Heart right ventricle (tissue), 16 donors: ENCODE data around the gene TCP1. TPM values are rescaled to one million over a fixed set of nuclear protein-coding genes. Genes with fewer than 3 reads are reported as not detected.
A peak's percentile ranks its signal among the peaks of the same experiment; 100 is the strongest.

Source experiments
- ATAC-seq, 8 donors: fragments of 200-7000 bp; cut with Tn5 transposase; one replicate each; pipeline ENCODE4 v1.9.1; 2020; ENCODE audit warnings: mild to moderate bottlenecking in 8 of 8, moderate library complexity in 8 of 8, moderate number of reproducible peaks in 1 of 8
- DNase-seq, 2 donors: peaks; one replicate each; pipeline ENCODE4 v3.0.0-alpha.2; 2020
- H3K27ac ChIP-seq, 10 donors: fragments of 200-600 bp; sonication (generic) in 2 of 10; one replicate each; pipeline versions ENCODE4 v1.5.0 to v1.8.0; 2020 to 2022; ENCODE audit warnings: mild to moderate bottlenecking in 3 of 10
- H3K27me3 ChIP-seq, 7 donors: fragments of 200-600 bp; one replicate each; pipeline ENCODE4 v1.8.0; 2021 to 2022; ENCODE audit warnings: mild to moderate bottlenecking in 2 of 7
- H3K36me3 ChIP-seq, 9 donors: fragments of 200-600 bp; sonication (generic) in 1 of 9; one replicate each; pipeline versions ENCODE4 v1.5.0 to v1.8.0; 2020 to 2022; ENCODE audit warnings: mild to moderate bottlenecking in 2 of 9
- H3K4me1 ChIP-seq, 9 donors: fragments of 200-600 bp; sonication (generic) in 1 of 9; one replicate each; pipeline versions ENCODE4 v1.5.0 to v1.8.0; 2020 to 2022; ENCODE audit warnings: mild to moderate bottlenecking in 4 of 9
- H3K4me3 ChIP-seq, 10 donors: fragments of 200-600 bp; sonication (generic) in 2 of 10; one replicate each; pipeline versions ENCODE4 v1.5.0 to v1.8.0; 2020 to 2022; ENCODE audit warnings: mild to moderate bottlenecking in 7 of 10, moderate library complexity in 2 of 10
- H3K9me3 ChIP-seq, 11 donors: fragments of 200-600 bp in 10 of 11; sonication (generic) in 2 of 11; one replicate each; pipeline versions ENCODE4 v1.5.0 to v1.8.0; 2013 to 2022; ENCODE audit warnings: mild to moderate bottlenecking in 2 of 11, control low read depth in 1 of 11, moderate library complexity in 1 of 11
- CTCF ChIP-seq, 9 donors: fragments of 200-600 bp; sonication (generic) in 2 of 9; IDR thresholded peaks; one replicate each; pipeline versions ENCODE4 v1.5.0 to v1.8.0; 2021 to 2022; ENCODE audit warnings: antibody characterized with exemption in 9 of 9, mild to moderate bottlenecking in 5 of 9, moderate library complexity in 1 of 9
- WGBS, 2 donors: extraction: QIAGEN DNeasy Blood & Tissue Kit; methylation state at CpG; one replicate each; pipeline ENCODE4 v1.1.7; 2013; ENCODE audit warnings: inconsistent platforms in 1 of 2; 5-methylcytosine and 5-hydroxymethylcytosine counted together
- intact Hi-C, 10 donors: fragments of 100-400 bp; cut with DNase I; formaldehyde crosslinking; loops; one replicate each; pipeline versions ENCODE4 v1.11.1 to v1.14.2; 2022
- long read RNA-seq, 3 donors: library from polyadenylated mRNA; unstranded; transcript quantifications; one replicate each; pipeline ENCODE4 v2.0.0, GENCODE V29; 2020 to 2021
- polyA plus RNA-seq, 2 donors: library from polyadenylated mRNA; stranded (reverse); fragments of 200-250 nt; gene quantifications; one replicate each; pipeline ENCODE4 v1.2.3, GENCODE V29; 2013
- total RNA-seq, 10 donors: library from RNA; stranded (reverse); fragmentation: NEBNext Ultra II Directional in 3 of 10; extraction: Animal tissue kit (Norgen Biotek cat#: 25700) in 3 of 10; gene quantifications; one replicate each; pipeline versions ENCODE4 v1.2.1 to v1.2.4, GENCODE V29; 2021 to 2023
- donor health status: Arrhythmogenic right ventricular cardiomyopathy.
- donor health status: ischemic (EF 13 %, LVEDD 7.1; RV severe dilation, severe dysfunction).
- donor health status: healthy with polysubstance abuse.
- donor health status: DM: no; HTN: yes; CAD: no.
- donor health status: DM: no; HTN: no; CAD: no.
- donor health status: ischemic (EF 25% LVEDD 6.9; RV normal size, moderate dysfunction).
- donor health status: ischemic (EF 25% LVEDD 5.7; RV mildly dilated, moderate dysfunction).
- donor health status: healthy.
- donor health status: DM: yes; HTN: yes; CAD: no.
- donor health status: Ischemic cardiomyopathy.
- donor health status: ischemic (EF 35%, LVEDD 5.7; RV mildly dilated, moderate dysfunction).
- donor health status: nonischemic (EF 11% LVEDD 7.7; RV severe dilation, severe dysfunction).
- donor health status: DM: yes; HTN: yes; CAD: no.
- donor health status: PGD.
- donor health status: ischemic (EF 29% LVEDD 5.4; RV normal size, mild dysfunction).
- donor health status: nonischemic (EF 23%, LVEDD 6.1; RV moderate dilation, normal function).

Gene TCP1
- total RNA-seq (100 to 1,000 TPM; 124 to 176 (median 139) TPM), polyA plus RNA-seq (100 to 1,000 TPM in 1 of 2 donors, 10 to 100 TPM in 1; 71.7 to 156 TPM)
- long read RNA-seq, donor 1, transcript TCP1-201 (12 exons, 2,499 nt): major isoform, 237 of 249 reads
- long read RNA-seq, donor 1, partial matches to known transcripts: 9 of 249 reads
- long read RNA-seq, donor 1, other reads (novel, unspliced or antisense): 1 of 249 reads
- long read RNA-seq, donor 2, transcript TCP1-201 (12 exons, 2,499 nt): major isoform, 235 of 265 reads
- long read RNA-seq, donor 2, partial matches to known transcripts: 16 of 265 reads
- long read RNA-seq, donor 2, other reads (novel, unspliced or antisense): 11 of 265 reads
- long read RNA-seq, donor 3, transcript TCP1-201 (12 exons, 2,499 nt): major isoform, 593 of 651 reads
- long read RNA-seq, donor 3, transcript TCP1-202 (11 exons, 1,878 nt): minor isoform, 11 of 651 reads
- long read RNA-seq, donor 3, partial matches to known transcripts: 18 of 651 reads
- long read RNA-seq, donor 3, other reads (novel, unspliced or antisense): 29 of 651 reads

GRCh38 chr6:159789377-159790148, at the start of gene TCP1:
Gene TCP1, minus strand, starts transcription at chr6:159789602. Its CDS starts 134 bp downstream, at chr6:159789468.
- H3K27ac ChIP-seq: peak within 1 kb of the TSS; percentile 81 to 99 (median 94)
- H3K27me3 ChIP-seq: no peaks in the 10 kb centered on the region
- peak; percentile 99 to 100 for DNase-seq
- peak within 1 kb of the TSS; percentile 92 to 99 (median 98) for H3K4me3 ChIP-seq
- peaks cover 12 to 63% (median 45%) of the 10 kb centered on the region in 9 donors for H3K4me1 ChIP-seq
- H3K36me3 ChIP-seq: peaks cover 0 to 68% (median 18%) of the 10 kb centered on the region in 9 donors
- WGBS, 2 donors: 0% methylated on average over 64 of the region's 64 CpGs
- no peak for TF ChIP-seq CTCF (IDR thresholded peaks at IDR 0.05)
- H3K9me3 ChIP-seq: no peaks in the 10 kb centered on the region
- intact Hi-C loops: loop anchor here in 9 of 10 donors (2.0 to 10.0 kb wide), 11 partner anchors 27 to 245 kb away; partner anchors contain the start of genes SOD2 (in 6 of the 9), WTAP (in 4 of the 9) and ACAT2 (in 2 of the 9)
- peak; percentile 91 to 97 (median 94) for ATAC-seq

DNA sequence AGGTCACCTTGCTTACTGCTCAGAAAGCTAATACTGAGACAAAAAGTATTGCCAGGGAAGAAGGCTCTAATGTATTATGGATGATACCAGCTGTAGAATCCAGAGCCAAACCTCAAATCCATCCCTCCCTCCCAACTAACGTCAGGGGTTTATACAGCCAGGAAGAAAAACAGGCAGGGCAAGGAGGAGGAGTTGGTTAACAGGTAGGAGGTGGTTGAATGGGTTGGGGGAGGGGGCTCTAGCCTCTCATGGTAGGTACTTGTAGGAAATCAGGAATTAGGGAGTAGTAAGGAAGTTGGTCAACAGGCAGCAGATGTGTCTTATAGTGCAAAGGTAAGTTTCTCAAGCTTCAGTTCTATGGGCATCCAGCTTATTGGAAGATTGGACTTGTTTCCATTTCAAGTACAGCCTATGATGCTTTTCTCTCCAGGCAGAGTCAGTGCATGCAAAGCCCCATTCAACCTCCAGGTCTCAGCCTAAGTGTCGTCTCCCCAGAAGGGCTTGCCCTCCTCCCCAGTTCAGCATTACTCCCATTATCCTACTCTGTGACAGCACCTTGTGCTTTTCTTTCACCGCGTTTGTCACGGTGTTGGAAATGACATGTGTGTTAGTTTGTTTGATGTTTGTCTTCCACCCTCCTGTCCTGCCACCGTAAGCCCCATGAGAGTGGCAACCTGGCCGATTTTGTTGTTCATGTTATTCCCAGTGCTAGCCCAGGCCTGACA, 48.8 kb upstream of the TCP1 start:
- intact Hi-C loops: no loop called here
- Histone ChIP-seq H3K36me3 (no peaks in the 10 kb centered on the region), H3K4me3 (no peak overlapping the region), H3K27me3 (no peaks in the 10 kb centered on the region), H3K4me1 (peaks cover 0 to 36% (median 12%) of the 10 kb centered on the region in 9 donors), H3K27ac (no peak overlapping the region), H3K9me3 (no peaks in the 10 kb centered on the region)
- ATAC-seq: no peak
- no peak for DNase-seq
- no peak for TF ChIP-seq CTCF (IDR thresholded peaks at IDR 0.05)
- WGBS, 2 donors: 74 to 82% methylated on average over 7 of the region's 7 CpGs

DNA sequence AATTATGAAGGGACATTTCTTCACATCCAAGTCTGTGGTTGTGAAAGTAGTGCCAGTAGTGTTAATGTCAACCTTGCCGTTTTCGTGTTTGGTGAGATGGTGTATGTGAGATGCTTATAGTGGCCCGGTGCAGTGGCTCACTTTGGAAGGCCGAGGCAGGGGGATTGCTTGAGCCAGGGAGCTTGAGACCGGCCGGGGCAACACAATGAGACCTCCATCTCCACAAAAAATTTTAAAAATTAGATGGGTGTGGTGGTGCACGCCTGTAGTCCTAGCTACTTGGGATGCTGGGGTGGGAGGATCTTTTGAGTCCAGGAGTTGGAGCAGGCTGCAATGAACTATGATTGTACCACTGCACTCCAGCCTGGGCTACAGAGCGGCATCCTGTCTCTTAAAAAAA, 48.1 kb upstream of the TCP1 start:
- DNase-seq (no peak), ATAC-seq (no peak)
- Histone ChIP-seq H3K27me3 (no peaks in the 10 kb centered on the region), H3K27ac (peak overlapping the region in 4 of 10 donors; percentile 47 to 80 (median 60)), H3K4me3 (no peak overlapping the region), H3K4me1 (peaks cover 0 to 40% (median 12%) of the 10 kb centered on the region in 9 donors), H3K9me3 (no peaks in the 10 kb centered on the region), H3K36me3 (no peaks in the 10 kb centered on the region)
- TF ChIP-seq CTCF (IDR thresholded peaks at IDR 0.05): no peak
- intact Hi-C loops: no loop called here
- WGBS, 2 donors: 79 to 80% methylated on average over 8 of the region's 8 CpGs
